Esophagus mucosa (tissue), 1 donor: ENCODE results near the gene MBLAC1. TPM values are rescaled to one million over a fixed set of nuclear protein-coding genes. Genes with fewer than 3 reads are reported as not detected.
"Not testable (repeated sequence)": the region's sequence is repeated elsewhere in the genome, so short reads cannot be mapped to it uniquely, and the experiment has no call there.

ENCODE experiments used
- ATAC-seq: fragments of 200-7000 bp; cut with Tn5 transposase; one replicate; pipeline ENCODE4 v1.9.1; 2020
- total RNA-seq: library from RNA; stranded (reverse); gene quantifications from one replicate; pipeline ENCODE4 v1.2.4, GENCODE V29; 2023
- donor health status: DM: yes; HTN: yes; CAD: no.

MBLAC1 gene
- total RNA-seq, 1 donor from 2014 or later: 1.7 TPM

GRCh38 chr7:100124301-100125230, 2.2 kb upstream of the MBLAC1 start:
- ATAC-seq: no peak

DNA sequence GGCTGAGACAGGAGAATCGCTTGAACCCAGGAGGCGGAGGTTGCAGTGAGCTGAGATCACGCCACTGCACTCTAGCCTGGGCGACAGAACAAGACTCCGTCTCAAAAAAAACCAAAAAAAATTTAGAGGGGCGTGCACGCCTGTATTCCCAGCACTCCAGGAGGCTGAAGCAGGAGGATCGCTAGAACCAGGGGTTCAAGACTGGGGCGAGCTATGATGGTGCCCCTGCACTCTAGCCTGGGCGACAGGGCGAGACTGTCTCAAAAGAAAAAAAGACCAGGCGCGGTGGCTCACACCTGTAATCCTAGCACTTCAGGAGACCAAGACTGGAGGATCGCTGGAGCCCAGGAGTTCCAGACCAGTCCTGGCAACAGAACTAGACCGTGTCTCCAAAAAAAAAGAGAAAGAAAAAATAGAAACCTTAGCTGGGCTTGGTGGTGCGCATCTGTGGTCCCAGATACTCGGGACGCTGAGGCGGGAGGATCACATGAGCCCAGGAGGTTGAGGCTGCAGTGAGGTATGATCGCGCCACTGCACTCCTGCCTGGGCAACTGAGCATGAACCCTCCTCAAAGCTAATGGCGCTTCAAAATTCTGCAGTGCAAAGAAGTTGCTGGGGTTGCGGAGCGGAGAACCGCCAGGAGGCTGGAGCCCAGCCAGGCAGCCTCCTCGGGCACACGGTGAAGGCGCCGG, 382 bp upstream of the MBLAC1 start:
- no peak for ATAC-seq

DNA sequence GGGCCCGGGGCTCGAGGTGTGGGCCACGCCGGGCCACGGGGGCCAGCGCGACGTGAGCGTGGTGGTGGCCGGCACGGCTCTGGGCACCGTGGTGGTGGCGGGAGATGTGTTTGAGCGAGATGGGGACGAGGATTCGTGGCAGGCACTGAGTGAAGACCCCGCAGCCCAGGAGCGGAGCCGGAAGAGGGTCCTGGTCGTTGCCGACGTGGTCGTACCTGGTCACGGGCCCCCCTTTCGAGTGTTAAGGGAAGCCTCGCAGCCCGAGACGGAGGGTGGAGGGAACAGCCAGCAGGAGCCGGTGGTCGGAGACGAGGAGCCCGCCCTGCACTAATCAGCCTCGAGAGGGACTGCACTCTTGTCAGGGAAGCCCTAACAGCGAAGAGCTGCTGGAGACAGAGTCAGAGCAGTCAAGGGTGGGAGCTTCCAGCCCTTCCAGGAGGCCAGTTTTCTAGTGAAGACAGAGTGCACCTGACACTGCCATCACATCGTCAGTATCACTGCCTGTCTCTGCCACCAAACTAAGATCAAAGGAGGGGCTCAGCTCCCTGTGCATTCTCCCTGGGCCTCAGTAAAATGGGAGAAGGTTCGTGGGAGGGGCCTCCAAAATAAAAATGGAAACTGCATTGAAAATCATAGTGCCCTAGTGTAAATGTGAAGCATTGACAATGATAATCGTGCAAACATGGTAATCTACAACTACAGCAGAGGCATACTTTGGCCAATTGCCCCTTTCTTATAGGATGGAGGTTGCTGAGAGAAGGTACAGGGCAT, 1.3 kb downstream of the MBLAC1 start:
- no peak for ATAC-seq

- no peak for ATAC-seq
These were observed 1.8 kb downstream of the MBLAC1 start for GRCh38 chr7:100128637-100128963.

DNA sequence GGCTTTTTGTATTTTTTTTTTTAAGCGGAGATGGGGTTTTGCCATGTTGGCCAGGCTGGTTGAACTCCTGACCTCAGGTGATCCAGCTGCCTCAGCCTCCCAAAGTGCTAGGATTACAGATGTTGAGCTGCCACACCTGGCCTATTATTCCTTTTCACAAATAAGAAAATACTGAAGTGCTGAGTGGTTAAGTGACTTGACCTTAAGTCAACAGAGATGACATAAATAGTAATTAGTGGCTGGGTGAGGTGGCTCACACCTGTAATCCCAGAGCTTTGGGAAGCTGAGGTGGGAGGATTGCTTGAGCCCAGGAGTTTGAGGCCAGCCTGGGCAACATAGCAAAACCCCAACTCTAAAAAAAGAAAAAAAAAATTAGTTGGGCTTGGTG, 3.4 kb downstream of the MBLAC1 start:
- peak; percentile 60 for ATAC-seq

- ATAC-seq: no peak
These were observed 4.1 kb downstream of the MBLAC1 start for GRCh38 chr7:100130608-100131453.

DNA sequence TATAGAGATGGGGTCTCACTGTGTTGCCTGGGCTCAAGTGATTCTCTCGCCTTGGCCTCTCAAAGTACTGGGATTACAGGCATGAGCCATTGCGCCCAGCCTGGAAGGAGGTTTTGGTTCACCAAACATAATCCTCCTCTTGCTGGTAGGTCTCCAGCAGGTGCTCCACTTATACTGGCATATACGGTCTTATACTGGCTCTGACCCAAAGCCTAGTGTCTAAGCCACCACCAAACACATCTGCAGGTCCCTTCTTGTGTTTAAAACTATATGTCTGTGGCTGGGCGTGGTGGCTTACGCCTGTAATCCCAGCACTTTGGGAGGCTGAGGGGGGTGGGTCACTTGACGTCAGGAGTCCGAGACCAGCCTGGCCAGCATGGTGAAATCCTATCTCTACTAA, 5.4 kb downstream of the MBLAC1 start:
- ATAC-seq: no peak

DNA sequence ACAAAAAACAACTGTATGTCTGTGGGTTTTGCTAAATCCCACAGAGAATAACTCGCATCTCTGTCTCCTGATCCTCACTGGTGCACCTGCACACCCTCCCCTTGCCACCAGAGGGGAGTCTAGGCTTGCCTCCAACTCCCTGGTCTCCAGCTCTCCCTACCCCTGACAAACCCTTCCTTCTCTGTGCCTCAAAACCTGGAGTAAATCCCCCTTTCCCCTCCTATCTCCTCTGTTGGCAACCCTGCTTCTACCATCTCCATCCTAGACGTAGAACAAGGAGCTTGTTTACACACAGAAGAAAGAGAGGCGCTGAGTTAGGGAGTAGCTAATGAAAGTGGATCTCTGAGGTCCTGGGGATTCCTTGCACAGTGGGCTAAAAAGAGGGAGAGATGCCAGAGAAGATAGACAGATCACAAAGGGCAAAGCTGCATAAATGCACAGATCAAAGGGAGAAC, 6.0 kb downstream of the MBLAC1 start:
- ATAC-seq: peak; percentile 62

GRCh38 chr7:100137851-100138760, 11.3 kb downstream of the MBLAC1 start:
- ATAC-seq: peak; percentile 43

GRCh38 chr7:100141555-100141949, 14.8 kb downstream of the MBLAC1 start:
- no peak for ATAC-seq

DNA sequence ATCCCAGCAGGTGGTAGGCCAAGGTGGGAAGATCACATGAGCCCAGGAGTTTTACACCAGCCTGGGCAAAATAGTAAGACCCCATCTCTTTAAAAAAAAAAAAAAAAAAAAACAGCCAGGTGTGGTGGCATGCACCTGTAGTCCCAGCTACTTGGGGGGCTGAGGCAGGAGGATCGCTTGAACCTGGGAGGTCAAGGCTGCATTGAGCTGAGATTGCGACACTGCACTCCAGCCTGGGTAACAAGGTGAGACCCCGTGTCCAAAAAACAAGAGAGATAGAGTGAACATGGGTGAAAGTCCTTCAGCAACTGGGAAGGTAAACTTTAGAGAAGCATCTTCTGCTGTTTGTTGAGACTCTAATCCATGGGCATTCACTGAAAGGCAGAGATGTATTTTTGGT, 15.7 kb downstream of the MBLAC1 start:
- no peak for ATAC-seq

GRCh38 chr7:100146350-100146749, 19.6 kb downstream of the MBLAC1 start:
- ATAC-seq: not testable (repeated sequence)

DNA sequence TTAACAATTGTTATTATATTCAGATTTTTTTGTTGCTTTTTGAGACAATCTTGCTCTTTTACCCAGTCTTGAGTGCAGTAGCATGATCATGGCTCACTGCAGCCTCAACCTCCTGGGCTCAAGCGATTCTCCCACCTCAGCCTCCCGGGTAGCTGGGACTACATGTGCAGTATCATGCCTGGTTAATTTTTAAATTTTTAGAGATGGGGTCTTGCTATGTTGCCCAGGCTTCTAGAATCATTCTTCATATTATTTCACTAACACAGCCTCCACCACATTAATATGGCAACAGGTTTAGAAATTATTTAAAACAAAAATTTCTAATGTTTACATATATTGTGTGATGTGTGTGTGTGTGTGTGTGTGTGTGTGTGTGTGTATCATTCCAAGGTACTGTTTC, 20.5 kb downstream of the MBLAC1 start:
- ATAC-seq: no peak

DNA sequence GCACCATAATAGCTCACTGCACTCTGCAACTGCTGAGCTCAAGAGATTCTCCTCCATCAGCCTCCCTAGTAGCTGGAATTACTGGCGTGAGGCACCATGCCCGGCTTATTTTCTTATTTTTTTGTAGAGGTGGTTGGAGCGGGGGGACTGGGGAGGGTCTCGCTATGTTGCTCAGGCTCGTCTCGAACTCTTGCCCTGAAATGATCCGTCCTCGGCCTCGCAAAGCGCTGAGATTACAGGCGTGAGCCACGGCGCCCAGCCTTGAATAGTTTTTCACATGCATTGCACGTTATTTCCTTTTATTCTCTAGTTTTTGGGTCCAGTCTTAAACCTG, 21.4 kb downstream of the MBLAC1 start:
- ATAC-seq: peak; percentile 3

DNA sequence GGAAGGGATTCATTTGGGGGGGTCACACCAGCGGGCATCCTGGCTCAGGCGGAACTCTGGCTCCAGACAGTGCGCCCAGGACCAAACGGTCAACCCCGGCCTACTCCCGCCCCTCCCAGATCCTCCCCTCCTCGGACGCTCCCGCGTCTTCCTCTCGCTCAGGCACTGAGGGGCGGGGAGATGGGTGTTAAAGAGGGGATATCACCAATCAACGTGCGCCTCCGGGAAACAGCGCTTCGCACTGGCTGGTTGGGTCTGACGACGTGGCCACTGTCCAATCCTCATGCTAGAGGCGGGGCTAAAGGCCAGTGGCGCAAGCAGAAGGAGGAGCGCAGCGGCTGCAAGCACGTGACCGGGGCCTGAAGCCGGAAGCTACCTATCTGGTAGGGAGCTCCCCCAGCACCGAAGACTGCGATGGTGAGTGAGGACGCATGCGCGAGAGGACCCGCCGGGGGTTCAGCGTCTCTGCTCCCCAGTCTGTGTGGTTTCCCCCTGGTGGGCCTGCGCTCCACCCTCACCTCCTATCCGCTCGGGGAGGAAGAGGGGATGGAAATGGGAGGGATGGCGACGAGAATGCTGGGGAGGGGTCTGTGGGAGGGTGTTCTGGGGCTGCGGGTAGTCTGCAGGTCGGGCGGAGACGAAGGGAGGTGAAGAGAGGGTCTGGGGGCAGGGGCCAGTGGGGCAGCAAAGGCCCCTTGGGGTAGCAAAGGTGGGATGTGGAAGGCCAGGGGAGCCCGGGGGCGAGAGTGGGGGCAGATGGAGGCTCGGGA, 22.0 kb downstream of the MBLAC1 start, which contains the start of gene LAMTOR4:
Gene LAMTOR4 (plus strand): TSS at position 360 of the 770 bp plus-strand sequence. CDS start 55 bp downstream, at position 415.
- ATAC-seq: peak; percentile 99

DNA sequence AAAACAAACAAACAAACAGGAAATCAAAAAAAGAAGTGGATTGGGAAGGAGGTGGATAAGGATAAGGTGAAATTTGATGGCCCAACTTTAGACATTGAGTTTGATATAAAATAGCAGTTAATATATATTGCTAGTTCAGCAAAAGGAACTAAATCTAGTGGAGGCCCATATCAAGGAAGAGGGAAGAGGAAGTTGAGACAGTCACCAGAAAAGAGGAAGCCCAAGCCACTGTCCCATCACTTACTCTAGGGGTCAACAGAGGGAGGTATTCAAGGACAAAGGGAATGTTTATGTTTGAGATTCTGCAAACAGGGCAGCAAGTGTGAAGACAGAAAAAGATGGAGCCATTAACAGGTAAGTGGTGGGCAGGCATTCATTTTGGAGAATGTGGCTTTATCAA, 25.6 kb downstream of the MBLAC1 start:
- ATAC-seq: no peak

GRCh38 chr7:100152937-100153666, 26.3 kb downstream of the MBLAC1 start:
- ATAC-seq: no peak

DNA sequence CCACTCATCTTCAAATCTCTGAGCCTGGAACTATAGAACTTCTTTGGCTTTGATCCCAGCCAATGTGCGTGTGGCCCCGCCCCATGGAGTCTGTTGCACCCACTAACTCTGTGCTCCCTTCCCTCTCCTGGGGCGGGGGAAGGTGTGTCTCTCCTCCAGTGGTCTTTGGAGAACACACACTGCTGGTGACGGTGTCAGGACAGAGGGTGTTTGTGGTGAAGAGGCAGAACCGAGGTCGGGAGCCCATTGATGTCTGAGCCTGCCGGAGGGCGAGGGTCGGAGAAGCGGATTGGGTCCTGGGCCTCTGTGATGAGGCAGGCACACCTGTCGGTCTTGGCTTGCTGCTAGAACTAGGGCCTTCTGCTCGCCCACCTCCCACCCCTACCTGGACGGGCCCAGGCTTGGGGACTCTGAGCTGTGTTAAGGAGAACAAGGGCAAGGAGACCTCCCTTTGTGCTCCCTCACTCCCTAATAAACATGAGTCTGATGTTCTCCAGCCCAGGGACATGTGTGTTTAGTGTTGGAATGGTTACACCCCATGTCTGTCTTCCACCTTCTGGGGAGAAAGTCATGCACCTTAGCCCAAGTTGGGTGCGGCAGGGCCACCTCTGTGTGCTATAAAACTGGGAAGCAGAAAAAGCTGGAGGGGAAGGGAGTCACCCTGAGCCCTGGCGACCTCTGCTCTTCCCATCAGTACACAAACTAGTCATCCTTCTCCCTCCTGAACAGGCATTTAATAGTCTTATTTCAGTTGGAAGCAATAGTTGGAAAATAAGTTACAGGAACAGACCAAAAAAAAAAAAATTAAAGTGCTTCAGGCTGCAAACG, 27.2 kb downstream of the MBLAC1 start:
- no peak for ATAC-seq
